ENCODE measurements around the gene NRIP3. TPM values are rescaled to one million over a fixed set of nuclear protein-coding genes. Genes with fewer than 3 reads are reported as not detected.

The NRIP3 gene
- total RNA-seq, 2 experiments from 2014 or later: 1.1 to 2.2 TPM

- TF ChIP-seq CTCF (IDR thresholded peaks at IDR 0.05): no peak
- POLR2A ChIA-PET: no interaction called here
- ATAC-seq (peak; percentile 60), DNase-seq (peak; percentile 22)
- Mint-ChIP-seq H3K27ac (peak overlapping the region; percentile 1), H3K4me3 (no peak overlapping the region), H3K36me3 (ENCODE audit: low read depth) (peaks cover 21% of the 10 kb centered on the region), H3K27me3 (no peaks in the 10 kb centered on the region), H3K9me3 (no peaks in the 10 kb centered on the region), H3K4me1 (ENCODE audit: low read depth) (peaks cover 29% of the 10 kb centered on the region)
- CTCF ChIA-PET: interaction anchor here (1.3 to 1.5 kb wide), 2 partner anchors 43 to 143 kb away, joined by 3 to 4 read pairs; no protein-coding TSS in a partner anchor
- intact Hi-C loops (cut with micrococcal nuclease): no loop called here
These were observed 46.9 kb downstream of the NRIP3 start for GRCh38 chr11:8956860-8957259.

GRCh38 chr11:8948886-8949285, 54.9 kb downstream of the NRIP3 start:
- DNase-seq: no peak
- CTCF ChIA-PET: interaction anchor here (0.9 to 4.2 kb wide), 4 partner anchors 12 to 189 kb away, joined by 3 to 33 read pairs (median 4); no protein-coding TSS in a partner anchor
- TF ChIP-seq CTCF (IDR thresholded peaks at IDR 0.05): no peak
- intact Hi-C loops (cut with micrococcal nuclease): no loop called here
- no peak for ATAC-seq
- no peak overlapping the region for H3K4me3 Mint-ChIP-seq
- H3K36me3 Mint-ChIP-seq (ENCODE audit: low read depth): peaks cover 32% of the 10 kb centered on the region
- H3K9me3 Mint-ChIP-seq: no peaks in the 10 kb centered on the region
- no peak overlapping the region for H3K27ac Mint-ChIP-seq
- POLR2A ChIA-PET: no interaction called here
- H3K27me3 Mint-ChIP-seq: peaks cover 1% of the 10 kb centered on the region
- no peaks in the 10 kb centered on the region for H3K4me1 Mint-ChIP-seq (ENCODE audit: low read depth)

- ChIA-PET POLR2A (no interaction called here), CTCF (interaction anchor here (0.9 to 4.2 kb wide), 5 partner anchors 10 to 191 kb away, joined by 3 to 33 read pairs (median 3); no protein-coding TSS in a partner anchor)
- Mint-ChIP-seq H3K9me3 (no peaks in the 10 kb centered on the region), H3K27me3 (peaks cover 1% of the 10 kb centered on the region), H3K4me3 (no peak overlapping the region), H3K36me3 (ENCODE audit: low read depth) (peaks cover 26% of the 10 kb centered on the region), H3K27ac (no peak overlapping the region), H3K4me1 (ENCODE audit: low read depth) (no peaks in the 10 kb centered on the region)
- ATAC-seq: no peak
- intact Hi-C loops (cut with micrococcal nuclease): no loop called here
- DNase-seq: no peak
- no peak for TF ChIP-seq CTCF (IDR thresholded peaks at IDR 0.05)
These were observed 56.4 kb downstream of the NRIP3 start for GRCh38 chr11:8947230-8947943.

GRCh38 chr11:8942518-8943066, 61.2 kb downstream of the NRIP3 start, which contains the start of gene ASCL3:
Gene ASCL3 (minus strand): TSS chr11:8943016. CDS start chr11:8938161, 4,855 bp downstream.
- intact Hi-C loops (cut with micrococcal nuclease): no loop called here
- ChIA-PET CTCF (interaction anchor here (0.8 to 1.3 kb wide), 4 partner anchors 17 to 153 kb away, joined by 3 to 4 read pairs (median 3); no protein-coding TSS in a partner anchor), POLR2A (no interaction called here)
- no peak for ATAC-seq
- Mint-ChIP-seq H3K4me3 (no peak within 1 kb of the TSS), H3K4me1 (ENCODE audit: low read depth) (no peaks in the 10 kb centered on the region), H3K36me3 (ENCODE audit: low read depth) (peaks cover 7% of the 10 kb centered on the region), H3K27me3 (peaks cover 5% of the 10 kb centered on the region), H3K27ac (no peak within 1 kb of the TSS), H3K9me3 (no peaks in the 10 kb centered on the region)
- no peak for DNase-seq
- no peak for TF ChIP-seq CTCF (IDR thresholded peaks at IDR 0.05)
